Activated CD8-positive, alpha-beta memory T cell treated with anti-CD3 and anti-CD28 coated beads for 36 hours (primary cell): ENCODE results near the gene RPS6KC1. TPM values are rescaled to one million over a fixed set of nuclear protein-coding genes. Genes with fewer than 3 reads are reported as not detected.
"Not testable (repeated sequence)": the region's sequence is repeated elsewhere in the genome, so short reads cannot be mapped to it uniquely, and the experiment has no call there.

Experiments
- CTCF ChIA-PET: fragments of 350-600 bp; sonication (Branson Sonifier 250); formaldehyde crosslinking; loops from one replicate; lab custom pipeline; 2021; ENCODE audit warnings: antibody characterized with exemption; lab: Charles Lee
- POLR2A ChIA-PET: fragments of 350-600 bp; sonication (Branson Sonifier 250); formaldehyde crosslinking; loops from one replicate; lab custom pipeline; 2021; ENCODE audit warnings: antibody characterized with exemption; lab: Charles Lee
- total RNA-seq, 2 experiments: library from RNA; stranded (reverse); gene quantifications; one replicate each; pipeline ENCODE4 v1.2.3, GENCODE V29; 2021

Gene RPS6KC1
- total RNA-seq, 2 experiments from 2014 or later: 5.6 TPM

DNA sequence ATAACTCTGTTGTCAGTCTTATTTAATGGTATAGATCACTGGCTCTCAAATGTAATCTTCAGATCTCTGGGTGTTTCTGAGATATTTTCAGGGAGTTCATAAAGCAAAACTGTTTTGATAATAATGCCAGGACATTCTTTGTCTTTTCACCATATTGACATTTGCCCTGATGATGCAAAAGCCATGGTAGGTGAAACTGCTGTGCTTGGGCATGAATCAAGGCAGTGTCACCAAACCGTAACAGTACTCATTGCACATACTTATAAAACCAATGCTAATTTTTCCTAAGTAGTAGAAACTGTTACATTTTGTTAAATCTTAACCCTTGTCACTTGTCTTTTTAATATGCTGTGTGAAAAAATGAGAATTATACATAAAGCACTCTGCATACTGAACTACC lies 76.0 kb downstream of the RPS6KC1 start:
- CTCF ChIA-PET: interaction anchor here (1.3 kb wide), 1 partner anchor 17 kb away, joined by 4 read pairs; no protein-coding TSS in a partner anchor
- POLR2A ChIA-PET: no interaction called here

DNA sequence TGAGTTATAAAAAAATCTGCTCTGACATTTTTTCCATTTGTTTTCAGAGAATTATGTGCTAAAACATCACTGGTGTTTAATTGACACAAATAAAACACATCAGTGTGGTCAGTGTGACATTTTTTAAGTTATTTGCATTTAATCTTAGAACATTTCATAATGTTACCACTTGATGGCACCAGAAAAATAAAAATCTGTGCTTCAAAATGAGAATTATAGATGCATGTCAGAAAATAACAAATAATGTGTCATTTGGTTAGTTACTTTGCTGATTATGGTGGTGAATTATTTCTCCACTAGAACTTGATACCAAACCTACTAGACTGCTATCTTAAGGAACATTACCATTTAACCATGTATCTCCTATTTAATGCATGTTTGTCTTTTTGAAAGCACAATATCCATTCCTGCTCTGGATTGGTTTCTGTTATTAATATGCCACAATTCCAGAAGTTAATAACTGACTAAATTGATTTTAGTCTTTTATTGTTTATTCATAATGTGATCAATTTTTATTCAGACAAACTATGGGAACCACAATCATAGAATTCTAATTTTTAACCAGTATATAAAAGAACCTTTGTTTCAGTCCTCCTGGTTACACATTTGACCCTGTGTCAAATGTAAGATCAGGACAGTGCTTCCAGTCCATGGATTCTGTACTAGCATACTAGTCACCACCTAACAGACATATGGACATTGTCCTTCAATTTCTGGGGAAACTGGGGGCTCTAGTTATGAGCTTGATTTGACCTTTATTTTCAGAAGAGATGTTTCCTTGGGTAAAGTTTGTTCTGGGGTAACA lies 81.0 kb downstream of the RPS6KC1 start:
- POLR2A ChIA-PET: no interaction called here
- CTCF ChIA-PET: no interaction called here

DNA sequence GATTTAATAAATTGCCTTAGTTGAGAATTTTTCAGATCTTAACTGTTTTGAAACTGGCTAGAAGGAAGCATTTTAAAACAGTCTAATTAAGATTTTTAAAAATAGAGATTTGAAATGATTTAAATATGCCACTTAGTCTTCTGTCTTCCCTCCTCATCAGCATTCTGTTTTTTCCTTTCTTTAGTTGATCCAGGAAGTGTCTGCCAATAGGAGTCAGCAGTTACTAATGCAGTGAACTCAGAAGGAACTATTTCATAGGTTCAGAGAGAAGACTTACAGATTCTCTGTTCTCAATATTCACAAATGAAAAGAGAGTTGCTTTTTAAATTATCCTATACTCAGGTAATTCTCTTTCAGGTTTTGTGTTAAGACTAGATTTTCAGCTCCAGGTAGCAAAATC lies 84.5 kb downstream of the RPS6KC1 start:
- ChIA-PET POLR2A (no interaction called here), CTCF (no interaction called here)

DNA sequence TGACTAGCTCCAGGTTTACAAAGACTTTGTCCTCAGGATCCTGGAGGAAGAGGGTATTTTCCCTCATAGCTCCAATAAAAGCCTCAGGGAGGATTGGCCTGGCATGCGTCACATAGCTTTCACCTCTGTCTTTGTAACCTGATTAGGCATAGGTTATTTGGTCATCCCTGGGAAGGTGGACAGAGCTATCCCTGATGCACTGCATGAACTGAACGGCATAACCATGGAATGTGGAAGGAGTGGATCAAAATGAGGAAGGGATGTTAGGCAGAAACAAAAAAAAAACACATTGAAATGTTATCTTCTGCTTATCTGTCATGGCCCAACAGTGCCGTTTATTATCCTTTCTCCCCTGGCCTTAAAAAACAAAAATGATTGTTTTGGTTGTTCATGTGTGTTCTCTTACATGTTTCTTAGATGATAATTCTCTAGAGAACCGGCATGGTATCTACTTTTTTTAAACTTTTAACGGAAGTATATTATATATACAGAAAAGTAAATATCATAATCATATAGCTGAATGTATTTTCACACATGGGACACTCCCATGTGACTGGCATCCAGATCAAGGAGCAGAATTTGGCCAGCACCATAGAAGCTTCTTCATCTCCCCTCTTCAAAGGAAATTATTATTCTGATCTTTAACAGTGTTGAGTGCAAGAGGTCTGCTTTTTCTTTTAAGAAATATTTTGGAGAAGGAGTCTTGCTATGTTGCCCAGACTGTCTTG lies 85.3 kb downstream of the RPS6KC1 start:
- POLR2A ChIA-PET: interaction anchor here (0.5 kb wide), 1 partner anchor 1000 kb away, joined by 6 read pairs; no protein-coding TSS in a partner anchor

DNA sequence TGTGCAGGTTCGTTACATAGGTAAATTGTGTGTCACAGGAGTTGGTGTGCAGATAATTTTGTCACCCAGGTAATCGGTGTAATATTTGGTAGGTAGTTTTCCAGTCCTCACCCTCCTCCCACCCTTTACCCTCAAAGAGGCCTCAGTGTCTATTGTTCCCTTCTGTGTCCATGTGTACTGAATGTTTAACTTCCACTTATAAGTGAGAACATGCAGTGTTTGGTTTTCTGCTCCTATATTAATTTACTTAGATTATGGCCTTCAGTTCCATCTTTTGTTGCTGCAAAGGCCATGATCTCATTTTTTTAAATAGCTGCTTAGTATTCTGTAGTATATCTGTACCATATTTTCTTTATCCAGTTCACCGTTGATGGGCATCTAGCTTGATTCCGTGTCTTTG lies 87.3 kb downstream of the RPS6KC1 start:
- ChIA-PET POLR2A (no interaction called here), CTCF (no interaction called here)

More for the DNA sequence above, 85.3 kb downstream of the RPS6KC1 start:
- CTCF ChIA-PET: no interaction called here

DNA sequence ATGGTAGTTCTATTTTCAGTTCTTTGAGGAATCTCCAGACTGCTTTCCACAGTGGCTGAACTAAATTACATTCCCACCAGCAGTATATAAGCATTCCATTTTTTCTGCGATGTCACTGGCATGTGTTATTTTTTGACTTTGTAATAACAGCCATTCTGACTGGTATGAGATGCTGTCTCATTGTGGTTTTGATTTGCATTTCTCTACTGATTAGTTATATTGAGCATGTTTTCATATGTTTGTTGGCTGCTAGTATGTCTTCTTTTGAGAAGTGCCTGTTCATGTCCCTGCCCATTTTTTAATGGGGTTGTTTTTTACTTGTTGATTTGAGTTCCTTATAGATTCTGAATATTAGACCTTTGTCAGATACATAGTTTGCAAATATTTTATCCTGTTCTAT lies 87.9 kb downstream of the RPS6KC1 start:
- ChIA-PET POLR2A (no interaction called here), CTCF (no interaction called here)

DNA sequence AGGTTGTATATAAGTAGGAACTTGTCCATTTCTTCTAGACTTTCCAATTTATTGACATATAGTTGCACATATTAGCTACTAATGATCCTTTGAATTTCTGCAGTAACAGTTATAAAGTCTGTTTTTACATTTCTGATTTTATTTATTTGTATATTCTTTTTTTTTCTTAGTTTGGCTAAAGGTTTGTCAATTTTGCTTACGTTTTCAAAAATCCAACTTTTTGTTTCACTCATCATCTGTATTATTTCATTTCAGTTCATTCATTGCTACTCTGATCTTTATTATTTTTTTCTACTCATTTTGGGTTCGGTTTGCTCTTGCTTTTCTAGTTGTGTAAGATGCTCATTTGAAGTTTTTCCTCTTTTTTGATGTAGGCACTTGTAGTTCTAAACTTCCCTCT lies 97.9 kb downstream of the RPS6KC1 start:
- CTCF ChIA-PET: no interaction called here
- POLR2A ChIA-PET: no interaction called here

DNA sequence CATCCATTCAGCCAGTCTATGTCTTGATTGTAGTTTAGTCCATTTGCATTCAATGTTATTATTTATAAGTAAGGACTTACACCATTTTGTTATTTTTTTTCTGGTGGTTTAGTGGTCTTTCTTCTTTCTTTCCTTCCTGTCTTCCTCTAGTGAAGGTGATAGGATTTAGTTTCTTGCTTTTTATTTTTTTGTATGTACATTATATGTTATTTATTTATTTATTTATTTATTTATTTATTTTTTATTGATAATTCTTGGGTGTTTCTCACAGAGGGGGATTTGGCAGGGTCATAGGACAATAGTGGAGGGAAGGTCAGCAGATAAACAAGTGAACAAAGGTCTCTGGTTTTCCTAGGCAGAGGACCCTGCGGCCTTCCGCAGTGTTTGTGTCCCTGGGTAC lies 99.0 kb downstream of the RPS6KC1 start:
- CTCF ChIA-PET, POLR2A ChIA-PET: not testable (repeated sequence)

DNA sequence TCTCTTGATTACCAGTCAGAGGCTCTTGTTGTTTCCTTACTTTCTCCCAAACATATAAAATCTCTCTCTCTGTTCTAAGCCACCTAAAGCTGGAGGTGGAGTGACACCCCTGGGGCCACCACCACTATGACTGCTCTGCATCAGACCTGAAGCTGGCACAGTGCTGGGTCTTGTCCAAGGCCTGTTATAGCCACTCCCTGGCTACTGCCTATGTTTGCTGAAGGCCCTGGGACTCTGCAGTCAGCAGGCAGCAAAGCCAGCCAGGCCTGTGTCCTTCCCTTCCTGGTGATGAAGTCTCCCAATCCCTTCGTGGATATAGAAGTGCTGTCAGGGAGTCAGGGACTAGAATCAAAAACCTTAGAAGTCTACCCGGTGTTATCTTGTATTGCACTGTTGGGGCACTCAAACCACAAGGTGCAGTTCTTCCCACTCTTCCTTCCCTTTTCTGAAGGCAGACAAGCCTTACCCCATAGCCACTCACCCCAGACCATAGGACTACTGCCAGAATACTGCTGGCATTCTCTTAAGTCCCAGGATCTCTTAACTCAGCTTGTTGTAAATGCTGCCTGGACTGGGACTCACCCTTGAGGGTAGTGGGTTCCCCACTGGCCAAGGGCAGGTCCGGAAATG lies 103.1 kb downstream of the RPS6KC1 start:
- CTCF ChIA-PET: no interaction called here
- POLR2A ChIA-PET: no interaction called here

DNA sequence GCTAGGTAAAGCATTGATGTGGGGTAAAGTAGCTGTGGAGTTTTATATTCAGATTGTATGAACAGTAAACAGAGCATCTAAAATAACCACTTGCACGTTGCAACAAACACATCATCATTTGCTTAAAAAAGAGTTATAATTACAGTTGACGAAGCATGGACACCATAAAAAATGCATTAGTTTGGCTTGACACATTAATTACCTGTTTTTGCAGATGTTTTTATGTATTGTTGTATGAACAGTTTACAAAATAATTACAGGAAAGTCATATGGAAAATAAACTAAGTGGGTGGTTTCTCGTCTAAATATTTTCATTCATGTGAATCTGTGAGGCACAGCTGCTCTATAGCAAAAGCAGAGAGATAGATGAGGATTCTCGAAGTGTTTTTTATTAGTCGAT lies 108.3 kb downstream of the RPS6KC1 start:
- ChIA-PET POLR2A (no interaction called here), CTCF (no interaction called here)

DNA sequence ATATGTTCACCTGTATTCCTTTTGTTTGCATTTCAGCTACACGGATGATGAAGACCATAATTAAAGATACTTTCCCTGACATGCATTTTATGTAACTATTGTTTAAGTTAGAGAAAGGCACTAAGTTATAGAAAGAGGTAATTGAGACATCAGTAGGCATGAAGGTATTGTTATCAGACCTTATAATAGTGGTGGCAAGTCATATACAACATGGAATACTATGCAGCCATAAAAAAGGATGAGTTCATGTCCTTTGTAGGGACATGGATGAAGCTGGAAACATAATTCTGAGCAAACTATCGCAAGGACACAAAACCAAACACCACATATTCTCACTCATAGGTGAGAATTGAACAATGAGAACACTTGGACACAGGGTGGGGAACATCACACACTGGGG lies 109.4 kb downstream of the RPS6KC1 start:
- CTCF ChIA-PET, POLR2A ChIA-PET: not testable (repeated sequence)

DNA sequence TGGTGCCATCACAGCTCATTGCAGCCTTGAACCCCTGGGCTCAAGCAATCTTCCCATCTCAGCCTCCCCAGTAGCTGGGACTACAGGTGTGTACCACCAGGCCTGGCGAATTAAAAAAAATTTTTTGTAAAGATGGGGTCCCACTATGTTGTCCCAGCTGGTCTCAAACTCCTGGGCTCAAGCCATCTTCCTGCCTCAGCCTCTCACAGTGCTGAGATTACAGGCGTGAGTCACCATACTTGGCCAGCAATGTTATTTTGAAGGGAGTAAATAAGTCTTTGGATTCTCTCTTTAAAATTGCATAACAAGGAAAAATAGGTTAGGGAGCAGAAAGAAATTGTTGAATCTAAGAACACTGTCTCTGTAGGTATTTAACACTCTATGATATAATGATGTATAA lies 111.3 kb downstream of the RPS6KC1 start:
- POLR2A ChIA-PET: no interaction called here
- CTCF ChIA-PET: no interaction called here

DNA sequence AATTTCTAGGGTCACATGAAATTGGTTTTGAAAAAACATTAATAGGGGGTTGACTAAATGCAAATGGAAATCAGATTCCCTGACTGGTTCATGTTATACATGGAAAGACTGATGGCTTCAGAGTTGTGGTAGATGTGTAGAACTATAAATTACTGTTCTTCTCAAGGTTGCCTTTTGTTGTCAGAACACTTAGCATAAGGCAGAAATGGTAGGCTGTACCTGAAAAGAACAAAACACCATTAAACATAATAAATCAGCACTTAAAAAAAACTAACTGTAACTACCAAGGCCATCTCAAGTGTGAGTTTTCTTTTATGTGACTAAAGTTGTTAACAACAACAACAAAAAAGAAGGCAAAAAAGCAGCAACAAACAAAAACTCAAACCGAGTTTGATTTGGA lies 111.8 kb downstream of the RPS6KC1 start:
- POLR2A ChIA-PET: no interaction called here
- CTCF ChIA-PET: no interaction called here

DNA sequence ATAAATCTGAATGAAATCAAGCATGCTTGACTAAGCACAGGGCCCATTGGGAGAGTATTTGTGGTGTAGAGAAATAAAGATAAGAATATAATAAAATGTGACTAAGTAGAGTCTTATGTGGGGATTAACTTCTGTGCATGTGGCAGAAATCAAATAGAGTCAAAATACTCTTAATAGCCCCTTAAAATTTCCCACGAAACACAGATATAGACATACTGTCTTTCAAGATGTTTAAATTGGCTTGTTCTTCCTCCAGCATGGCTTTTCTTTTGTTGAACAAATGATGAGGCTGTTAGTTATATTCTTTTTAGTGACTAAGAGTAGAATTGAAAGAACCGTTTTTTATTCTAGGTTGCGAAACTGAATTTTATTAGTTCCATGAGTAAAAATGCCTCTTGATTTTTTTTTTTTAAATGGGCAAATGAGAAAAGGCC lies 112.3 kb downstream of the RPS6KC1 start:
- ChIA-PET CTCF (no interaction called here), POLR2A (no interaction called here)

DNA sequence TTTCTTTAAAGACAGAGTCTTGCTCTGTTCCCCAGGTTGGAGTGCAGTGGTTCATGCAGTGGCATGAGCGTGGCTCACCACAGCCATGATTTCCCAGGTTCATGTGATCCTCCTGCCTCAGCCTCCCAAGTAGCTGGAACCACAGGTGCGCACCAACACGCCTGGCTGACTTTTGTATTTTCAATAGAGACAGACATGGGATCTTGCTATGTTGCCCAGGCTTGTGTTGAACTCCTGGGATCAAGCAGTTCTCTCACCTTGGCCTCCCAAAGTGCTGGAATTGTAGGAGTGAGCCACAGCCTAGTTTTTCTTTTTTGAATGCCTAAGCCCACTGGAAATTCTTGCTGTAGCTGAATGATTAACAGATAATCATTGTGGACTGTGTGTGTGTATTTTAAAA lies 113.5 kb downstream of the RPS6KC1 start:
- ChIA-PET POLR2A (no interaction called here), CTCF (no interaction called here)

DNA sequence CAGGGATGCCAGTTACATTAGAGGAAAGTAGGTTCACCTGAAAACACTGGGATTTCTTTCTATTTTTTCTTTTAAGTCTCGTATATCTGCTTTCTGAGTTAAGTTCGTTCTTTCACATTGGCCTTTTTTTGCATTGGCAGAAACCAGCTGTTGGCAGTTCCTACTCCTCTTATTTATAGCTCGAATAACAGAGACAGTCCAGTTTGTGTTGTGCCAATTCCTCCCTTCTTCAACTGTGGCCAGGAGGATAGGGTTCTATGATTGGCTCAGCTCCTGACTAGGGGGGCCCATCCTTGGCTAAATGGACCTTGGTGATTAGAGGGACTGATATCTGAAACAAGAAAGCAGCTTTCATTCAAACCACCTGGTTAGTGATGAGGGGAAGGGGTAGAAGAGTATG lies 115.8 kb downstream of the RPS6KC1 start:
- CTCF ChIA-PET: no interaction called here
- POLR2A ChIA-PET: no interaction called here

DNA sequence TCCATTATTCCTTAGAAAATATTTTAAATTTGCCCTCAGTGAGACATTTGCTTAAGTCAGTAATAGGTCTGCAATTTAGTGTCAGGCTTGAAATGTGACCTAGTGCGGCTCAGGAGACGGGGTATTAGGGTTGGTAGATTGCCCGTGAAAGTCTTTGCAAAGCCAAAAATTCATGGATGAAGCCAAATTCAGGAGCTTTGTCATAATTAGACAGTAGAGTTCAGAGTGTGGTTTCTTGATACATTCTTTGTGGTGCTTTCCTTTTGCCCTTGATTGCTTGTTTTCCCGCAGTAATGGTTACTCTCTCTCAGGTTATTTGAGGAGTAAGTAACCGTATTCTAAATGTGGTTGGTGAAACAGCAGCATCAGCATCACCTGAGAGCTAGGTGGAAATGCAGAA lies 120.7 kb downstream of the RPS6KC1 start:
- POLR2A ChIA-PET: no interaction called here
- CTCF ChIA-PET: no interaction called here

DNA sequence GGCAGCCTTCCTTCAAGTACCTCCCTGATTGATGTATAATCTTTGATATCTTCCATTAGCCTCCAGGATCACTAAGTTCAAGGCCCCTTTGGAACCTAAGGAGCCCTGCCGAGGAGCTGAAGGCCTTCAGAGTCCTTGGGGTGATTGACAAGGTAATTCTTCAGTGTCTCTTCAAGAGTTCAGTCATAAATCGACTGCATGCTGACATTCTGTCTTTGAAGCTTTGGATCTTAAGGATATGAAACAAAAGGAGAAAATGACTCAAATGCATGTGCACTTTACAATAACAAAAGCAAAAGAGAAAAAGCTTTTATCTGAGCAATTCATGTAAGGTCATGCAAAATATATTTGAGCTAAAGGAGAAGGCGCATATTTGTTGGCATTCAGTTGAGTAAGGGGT lies 125.3 kb downstream of the RPS6KC1 start:
- POLR2A ChIA-PET: no interaction called here
- CTCF ChIA-PET: no interaction called here

DNA sequence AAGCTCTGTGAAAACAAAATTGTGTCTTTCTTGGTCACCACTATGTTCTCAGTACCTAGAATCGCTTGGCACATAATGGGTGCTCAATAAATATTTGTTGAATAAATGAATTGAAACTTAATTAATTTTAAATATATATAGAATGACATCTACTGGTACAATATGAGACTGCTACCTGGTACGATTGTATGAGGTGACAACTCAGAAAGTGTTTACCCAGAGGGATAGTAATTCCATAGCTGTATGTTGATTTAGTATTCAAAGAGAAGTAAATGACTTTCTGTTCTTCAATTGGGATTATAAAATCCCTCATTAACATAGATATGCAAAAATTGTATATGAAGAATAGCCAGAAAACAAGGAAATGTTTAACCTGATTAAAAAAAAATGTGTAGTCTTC lies 128.7 kb downstream of the RPS6KC1 start:
- ChIA-PET CTCF (no interaction called here), POLR2A (no interaction called here)

DNA sequence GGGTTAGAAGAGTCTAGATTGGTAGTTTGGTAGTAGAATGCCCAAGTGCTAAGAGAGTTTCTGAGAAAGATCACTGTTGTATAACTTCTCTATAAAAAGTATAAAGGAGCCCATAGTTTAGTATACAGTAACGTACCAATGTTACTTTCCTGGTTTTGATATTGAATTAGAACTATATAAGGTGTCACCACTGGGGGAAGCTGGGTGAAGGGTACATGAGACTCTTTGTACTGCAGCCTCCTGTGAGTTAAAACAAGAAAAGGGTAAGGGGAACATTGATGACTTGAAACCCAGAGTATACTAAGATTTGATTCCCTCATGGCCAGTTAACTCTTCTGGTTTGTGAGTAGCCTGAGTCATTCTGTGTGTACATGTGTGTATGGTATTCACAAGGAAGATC lies 129.8 kb downstream of the RPS6KC1 start:
- ChIA-PET CTCF (no interaction called here), POLR2A (no interaction called here)
